Measurements from ENCODE around the gene USP3.

GRCh38 chr15:63504979-63505841 lies 817 bp downstream of the USP3 start:
- TF ChIP-seq CTCF (IDR thresholded peaks at IDR 0.05) (peak in 7 of 12 donors; percentile 9 to 32 (median 12)), POLR2A (IDR thresholded peaks at IDR 0.05) (peak in 1 of 2 donors; percentile 15)

Data from heart left ventricle (tissue), 13 donors.